Measurements from ENCODE around the gene CD2BP2. TPM values are rescaled to one million over a fixed set of nuclear protein-coding genes. Genes with fewer than 3 reads are reported as not detected.
A peak's percentile ranks its signal among the peaks of the same experiment; 100 is the strongest.

The CD2BP2 gene
- total RNA-seq, 4 donors from 2014 or later = 39.1 to 68.5 (median 56.1) TPM

DNA sequence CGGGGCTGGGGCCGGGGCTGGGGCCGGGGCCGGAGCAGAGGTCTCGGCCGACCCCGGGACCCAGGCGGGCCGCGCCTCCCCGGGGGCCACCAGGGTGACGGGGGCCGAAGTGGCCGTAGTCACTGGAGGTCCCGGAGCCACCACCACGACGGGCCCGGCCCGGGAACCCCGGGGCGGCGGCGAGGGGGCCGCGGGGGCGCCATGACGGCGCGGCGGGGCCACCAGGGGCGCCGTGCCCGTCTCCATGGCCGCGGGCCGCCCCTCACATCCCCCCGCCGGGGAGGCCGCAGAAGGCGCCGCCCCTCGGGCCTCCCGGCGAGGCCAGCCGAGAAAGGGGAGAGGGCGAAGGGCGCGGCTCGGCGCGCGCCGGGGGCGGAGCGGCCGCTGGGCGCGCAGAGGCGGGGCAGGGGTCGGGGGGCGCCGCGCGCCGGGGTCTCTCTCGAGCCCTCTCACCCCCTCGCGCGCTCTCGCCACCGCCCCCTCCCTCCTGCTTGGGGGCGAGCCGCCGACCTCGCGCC lies 14.9 kb upstream of the CD2BP2 start:
- Histone ChIP-seq H3K4me1 (peaks cover 16 to 37% of the 10 kb centered on the region in 2 donors), H3K4me3 (replicated peaks in 1 of 3) (peak overlapping the region; percentile 35 to 87 (median 75)), H3K36me3 (peaks cover 2 to 6% of the 10 kb centered on the region in 2 donors), H3K9me3 (no peaks in the 10 kb centered on the region), H3K27me3 (no peaks in the 10 kb centered on the region), H3K27ac (peak overlapping the region in 2 of 3 donors; percentile 24 to 32)
- 0 to 1% methylated on average over 5 to 12 of the region's 76 CpGs for WGBS, 2 donors
- intact Hi-C loops (cut with DNase I) = no loop called here
- TF ChIP-seq, protein P1, sequence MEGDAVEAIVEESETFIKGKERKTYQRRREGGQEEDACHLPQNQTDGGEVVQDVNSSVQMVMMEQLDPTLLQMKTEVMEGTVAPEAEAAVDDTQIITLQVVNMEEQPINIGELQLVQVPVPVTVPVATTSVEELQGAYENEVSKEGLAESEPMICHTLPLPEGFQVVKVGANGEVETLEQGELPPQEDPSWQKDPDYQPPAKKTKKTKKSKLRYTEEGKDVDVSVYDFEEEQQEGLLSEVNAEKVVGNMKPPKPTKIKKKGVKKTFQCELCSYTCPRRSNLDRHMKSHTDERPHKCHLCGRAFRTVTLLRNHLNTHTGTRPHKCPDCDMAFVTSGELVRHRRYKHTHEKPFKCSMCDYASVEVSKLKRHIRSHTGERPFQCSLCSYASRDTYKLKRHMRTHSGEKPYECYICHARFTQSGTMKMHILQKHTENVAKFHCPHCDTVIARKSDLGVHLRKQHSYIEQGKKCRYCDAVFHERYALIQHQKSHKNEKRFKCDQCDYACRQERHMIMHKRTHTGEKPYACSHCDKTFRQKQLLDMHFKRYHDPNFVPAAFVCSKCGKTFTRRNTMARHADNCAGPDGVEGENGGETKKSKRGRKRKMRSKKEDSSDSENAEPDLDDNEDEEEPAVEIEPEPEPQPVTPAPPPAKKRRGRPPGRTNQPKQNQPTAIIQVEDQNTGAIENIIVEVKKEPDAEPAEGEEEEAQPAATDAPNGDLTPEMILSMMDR (IDR thresholded peaks at IDR 0.05) = peak in 1 of 6 experiments; percentile 4
- TF ChIP-seq POLR2A (IDR thresholded peaks at IDR 0.05) = peak in 1 of 2 donors; percentile 80
- no peak for DNase-seq

DNA sequence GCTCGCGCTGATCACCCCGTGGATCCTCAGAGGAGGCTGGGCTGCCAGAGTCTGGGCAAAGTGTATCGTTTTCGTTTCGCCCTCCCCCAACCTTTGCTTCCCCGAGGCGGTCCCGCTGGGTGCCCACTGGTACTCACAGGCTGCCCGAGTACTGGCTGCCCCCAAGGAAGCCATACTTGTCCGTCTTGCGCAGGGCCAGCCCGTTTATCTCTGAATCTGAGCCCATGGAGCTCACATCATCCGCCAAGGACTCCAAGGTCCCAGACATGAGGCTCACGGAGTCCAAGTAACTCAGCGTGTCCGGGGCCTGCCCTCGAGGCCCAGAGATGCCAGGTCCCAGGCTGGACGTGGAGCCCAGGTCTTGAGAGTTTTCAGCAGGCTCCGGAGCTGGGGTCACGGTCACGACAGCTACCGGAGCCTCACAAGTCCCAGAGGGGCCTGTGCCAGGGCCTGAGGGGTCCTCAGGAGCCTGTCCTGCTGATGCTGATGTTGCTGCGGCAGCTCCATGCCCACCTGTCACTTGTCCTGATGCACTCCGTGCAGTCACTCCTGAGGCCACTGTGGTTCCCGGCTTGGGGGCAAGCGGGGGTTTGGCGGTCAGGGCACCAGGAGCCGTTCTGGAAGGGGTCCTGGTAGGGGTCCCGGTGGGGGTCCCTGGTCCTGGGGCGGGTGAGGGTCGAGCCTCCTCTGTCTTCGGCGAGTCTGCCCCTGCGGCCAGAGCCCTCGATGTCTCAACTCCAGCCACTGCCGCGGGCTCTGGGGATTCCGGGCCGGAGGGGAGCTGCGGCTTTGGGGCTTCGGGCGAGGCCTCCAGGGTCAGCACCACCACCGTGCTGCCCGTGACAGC lies 14.2 kb upstream of the CD2BP2 start:
- Histone ChIP-seq H3K4me3 (replicated peaks in 1 of 3) (peak overlapping the region; percentile 35 to 87 (median 75)), H3K36me3 (peaks cover 2 to 10% of the 10 kb centered on the region in 2 donors), H3K4me1 (peaks cover 16 to 37% of the 10 kb centered on the region in 2 donors), H3K27me3 (no peaks in the 10 kb centered on the region), H3K27ac (peak overlapping the region in 2 of 3 donors; percentile 24 to 32), H3K9me3 (no peaks in the 10 kb centered on the region)
- WGBS, 2 donors = 1 to 2% methylated on average over 13 to 20 of the region's 45 CpGs
- no peak for TF ChIP-seq POLR2A (IDR thresholded peaks at IDR 0.05)
- TF ChIP-seq, protein P1 (IDR thresholded peaks at IDR 0.05) = no peak
- peak in 1 of 2 donors; percentile 23 for DNase-seq
- intact Hi-C loops (cut with DNase I) = no loop called here

DNA sequence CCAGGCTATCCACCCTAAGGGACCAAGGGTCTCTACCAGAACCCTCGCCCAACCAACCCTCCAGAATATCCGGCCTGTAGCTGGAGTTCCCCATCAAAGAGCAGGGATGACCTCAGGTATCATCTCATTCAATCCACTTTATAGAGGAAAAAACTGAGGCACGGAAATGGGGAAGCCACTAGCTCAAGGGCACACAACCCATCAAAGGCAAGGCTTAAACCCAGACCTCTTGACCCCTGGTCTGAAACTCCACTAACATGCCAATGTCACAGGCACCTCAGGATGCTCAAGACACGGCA lies 13.6 kb upstream of the CD2BP2 start:
- no peak for TF ChIP-seq POLR2A (IDR thresholded peaks at IDR 0.05)
- TF ChIP-seq, protein P1 (IDR thresholded peaks at IDR 0.05) = no peak
- peaks cover 2 to 12% of the 10 kb centered on the region in 2 donors for H3K36me3 ChIP-seq
- H3K4me3 ChIP-seq (replicated peaks in 1 of 3) = peak overlapping the region; percentile 35 to 87 (median 75)
- intact Hi-C loops (cut with DNase I) = no loop called here
- 0 to 28% methylated on average over 1 to 4 of the region's 4 CpGs for WGBS, 2 donors
- H3K27me3 ChIP-seq = no peaks in the 10 kb centered on the region
- no peaks in the 10 kb centered on the region for H3K9me3 ChIP-seq
- no peak for DNase-seq
- peak overlapping the region in 2 of 3 donors; percentile 24 to 32 for H3K27ac ChIP-seq
- peaks cover 16 to 37% of the 10 kb centered on the region in 2 donors for H3K4me1 ChIP-seq

DNA sequence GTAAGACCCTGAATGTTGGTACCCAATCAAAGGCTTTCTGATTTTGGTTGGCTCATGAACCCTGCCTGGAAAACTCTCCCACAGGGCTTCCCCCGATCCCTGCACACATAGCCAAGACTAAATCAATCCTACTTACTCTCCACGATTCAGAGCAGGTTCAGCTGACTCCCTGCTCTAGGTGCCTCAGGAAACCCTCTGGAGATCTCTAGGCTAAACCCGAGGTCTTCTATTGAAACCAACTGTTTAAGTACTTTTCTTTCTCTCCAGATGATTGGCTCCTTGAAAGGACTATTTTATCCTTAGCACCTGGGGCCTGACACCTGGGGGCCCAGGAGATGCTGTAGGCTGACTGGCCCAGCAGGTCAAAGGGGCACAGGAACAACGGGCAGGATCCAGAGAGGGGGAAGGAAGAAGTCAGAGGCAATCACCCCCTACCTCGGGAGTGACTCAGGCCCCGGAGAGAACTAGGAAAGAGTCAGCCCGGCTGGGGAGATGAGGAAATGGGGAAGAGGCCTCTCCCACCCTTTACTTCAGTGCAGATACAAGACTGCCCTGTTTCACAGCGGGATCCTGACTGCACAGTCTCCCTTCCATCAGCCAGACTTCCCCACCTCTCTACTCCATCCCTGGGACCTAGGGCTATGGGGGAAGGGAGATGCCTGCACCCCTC lies 13.1 kb upstream of the CD2BP2 start:
- Histone ChIP-seq H3K27ac (peak overlapping the region in 1 of 3 donors; percentile 24), H3K4me1 (peaks cover 16 to 37% of the 10 kb centered on the region in 2 donors), H3K9me3 (no peaks in the 10 kb centered on the region), H3K27me3 (no peaks in the 10 kb centered on the region), H3K36me3 (peaks cover 2 to 12% of the 10 kb centered on the region in 2 donors), H3K4me3 (replicated peaks in 1 of 3) (peak overlapping the region; percentile 35 to 87 (median 75))
- no peak for DNase-seq
- TF ChIP-seq POLR2A (IDR thresholded peaks at IDR 0.05) = no peak
- TF ChIP-seq, protein P1 (IDR thresholded peaks at IDR 0.05) = no peak
- intact Hi-C loops (cut with DNase I) = no loop called here
- 2 to 3% methylated on average over 7 to 8 of the region's 8 CpGs for WGBS, 2 donors

All from thyroid gland (tissue), 4 donors.